Ishikawa (cell line): Measurements from ENCODE around the gene NOX1.

Source experiments
- CEBPB ChIP-seq: IDR thresholded peaks from 2 replicates; pipeline ENCODE4 v1.6.1; 2012
- CREB1 ChIP-seq: IDR thresholded peaks from 2 replicates; pipeline ENCODE4 v1.6.1; 2012; ENCODE audit warnings: low read depth
- EGR1 ChIP-seq: IDR thresholded peaks from 2 replicates; pipeline ENCODE4 v1.6.1; 2012
- EP300 ChIP-seq: IDR thresholded peaks from 2 replicates; pipeline ENCODE4 v1.6.1; 2012; ENCODE audit warnings: borderline replicate concordance
- FOXM1 ChIP-seq: IDR thresholded peaks from 2 replicates; pipeline ENCODE4 v1.6.1; 2012; ENCODE audit warnings: low read depth, borderline replicate concordance
- MAX ChIP-seq: IDR thresholded peaks from 2 replicates; pipeline ENCODE4 v1.6.1; 2012
- NFIC ChIP-seq: IDR thresholded peaks from 2 replicates; pipeline ENCODE4 v1.6.1; 2012
- RAD21 ChIP-seq: IDR thresholded peaks from 2 replicates; pipeline ENCODE4 v1.6.1; 2012; ENCODE audit warnings: low read depth
- REST ChIP-seq: IDR thresholded peaks from 2 replicates; pipeline ENCODE4 v1.6.1; 2012; ENCODE audit warnings: low read depth, mild to moderate bottlenecking
- TAF1 ChIP-seq: IDR thresholded peaks from 2 replicates; pipeline ENCODE4 v1.6.1; 2012; ENCODE audit warnings: low read depth, mild to moderate bottlenecking
- TCF12 ChIP-seq: IDR thresholded peaks from 2 replicates; pipeline ENCODE4 v1.6.1; 2012; ENCODE audit warnings: low read depth
- TEAD4 ChIP-seq: IDR thresholded peaks from 2 replicates; pipeline ENCODE4 v1.6.1; 2012
- USF1 ChIP-seq: IDR thresholded peaks from 2 replicates; pipeline ENCODE4 v1.6.1; 2012
- YY1 ChIP-seq: IDR thresholded peaks from 2 replicates; pipeline ENCODE4 v1.6.1; 2012; ENCODE audit warnings: low read depth

GRCh38 chrX:100874325-100874724, at the start of gene NOX1:
- TF ChIP-seq TAF1, result no peak
- TF ChIP-seq NFIC, result no peak
- TF ChIP-seq REST, result no peak
- no peak for TF ChIP-seq EP300
- no peak for TF ChIP-seq YY1
- no peak for TF ChIP-seq CEBPB
- TF ChIP-seq TEAD4, result no peak
- no peak for TF ChIP-seq MAX
- TF ChIP-seq USF1, result no peak
- no peak for TF ChIP-seq FOXM1
- no peak for TF ChIP-seq CREB1
- no peak for TF ChIP-seq RAD21
- no peak for TF ChIP-seq EGR1
- TF ChIP-seq TCF12, result no peak
